Left ventricle myocardium inferior (tissue), 1 donor: Measurements from ENCODE around the gene CACNB1. TPM values are rescaled to one million over a fixed set of nuclear protein-coding genes. Genes with fewer than 3 reads are reported as not detected.
A peak's percentile ranks its signal among the peaks of the same experiment; 100 is the strongest.

Experiments used
- DNase-seq: peaks from one replicate; pipeline ENCODE4 v3.0.0-alpha.2; 2020
- H3K27ac ChIP-seq: fragments of 200-600 bp; replicated peaks from 2 replicates; pipeline ENCODE4 v1.8.0; 2021
- H3K27me3 ChIP-seq: fragments of 200-600 bp; 2 replicates; pipeline ENCODE4 v1.8.0; 2021; ENCODE audit warnings: low read depth
- H3K36me3 ChIP-seq: fragments of 200-600 bp; 2 replicates; pipeline ENCODE4 v1.8.0; 2021
- H3K4me1 ChIP-seq: fragments of 200-600 bp; 2 replicates; pipeline ENCODE4 v1.8.0; 2021
- H3K4me3 ChIP-seq: fragments of 200-600 bp; 2 replicates; pipeline ENCODE4 v1.8.0; 2021; ENCODE audit warnings: mild to moderate bottlenecking, moderate library complexity
- H3K9me3 ChIP-seq: fragments of 200-600 bp; replicated peaks from 2 replicates; pipeline ENCODE4 v1.8.0; 2021
- CTCF ChIP-seq: fragments of 200-600 bp; IDR thresholded peaks from 2 replicates; pipeline ENCODE4 v1.8.0; 2021; ENCODE audit warnings: antibody characterized with exemption, mild to moderate bottlenecking, borderline replicate concordance
- intact Hi-C: fragments of 100-400 bp; cut with micrococcal nuclease; formaldehyde crosslinking; loops from one replicate; pipeline ENCODE4 v1.11.0; 2022
- total RNA-seq: library from RNA; stranded (reverse); fragmentation: NEBNext Ultra II Directional; extraction: Animal tissue kit (Norgen Biotek cat#: 25700); gene quantifications from one replicate; pipeline ENCODE4 v1.2.1, GENCODE V29; 2021
- donor health status: DM: no; HTN: yes; CAD: no; lungs with severe emphysema.

The CACNB1 gene
- total RNA-seq, 1 donor from 2014 or later = 3.7 TPM

DNA sequence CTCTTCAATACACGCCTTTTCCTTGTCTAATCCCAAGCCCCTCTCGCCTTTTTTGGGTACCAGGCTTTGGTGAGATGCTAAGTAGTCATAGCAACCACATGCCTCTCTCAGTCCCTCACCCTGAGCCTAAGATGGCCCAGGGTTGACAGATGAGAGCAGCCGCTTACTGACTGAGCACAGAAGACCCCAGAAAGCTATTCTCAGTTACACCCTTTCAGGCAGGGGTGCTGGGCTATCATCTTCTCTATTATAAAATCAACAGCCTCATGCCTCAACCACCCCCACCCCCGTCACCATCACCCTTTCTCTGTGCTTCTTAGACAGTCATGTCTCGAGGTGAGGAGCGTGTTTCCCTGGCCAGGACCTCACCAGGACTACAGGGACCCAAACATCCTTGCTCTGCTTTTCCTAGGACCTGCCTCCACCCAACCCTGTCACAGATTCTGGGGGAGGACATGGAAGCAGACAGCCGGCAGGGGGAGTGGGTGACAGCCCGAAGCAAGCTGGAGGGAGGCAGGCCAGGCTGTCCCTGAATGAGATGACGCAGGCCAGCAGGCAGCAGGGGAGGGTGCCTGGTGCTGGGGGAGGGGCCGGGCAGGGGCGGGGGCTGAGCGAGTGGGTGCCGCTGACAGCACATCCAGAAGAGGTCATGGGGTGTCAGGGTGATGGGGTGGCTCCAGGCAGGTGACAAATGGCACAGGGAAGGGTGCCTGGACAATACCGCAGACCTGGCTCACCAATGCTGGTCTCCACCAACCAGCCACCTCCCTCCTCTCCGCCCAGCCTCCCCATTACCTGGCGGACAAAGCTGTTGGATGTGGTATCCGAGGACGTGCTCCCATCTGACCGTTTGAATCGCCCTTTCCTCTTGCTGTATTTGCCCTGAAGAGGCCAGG is 3.1 kb downstream of the CACNB1 start:
- H3K27me3 ChIP-seq = no peaks in the 10 kb centered on the region
- peak; percentile 55 for TF ChIP-seq CTCF
- peak; percentile 68 for DNase-seq
- no peak overlapping the region for H3K4me3 ChIP-seq
- peaks cover 6% of the 10 kb centered on the region for H3K36me3 ChIP-seq
- intact Hi-C loops = no loop called here
- H3K27ac ChIP-seq = peak overlapping the region; percentile 11
- no peaks in the 10 kb centered on the region for H3K9me3 ChIP-seq
- H3K4me1 ChIP-seq = peaks cover 39% of the 10 kb centered on the region

DNA sequence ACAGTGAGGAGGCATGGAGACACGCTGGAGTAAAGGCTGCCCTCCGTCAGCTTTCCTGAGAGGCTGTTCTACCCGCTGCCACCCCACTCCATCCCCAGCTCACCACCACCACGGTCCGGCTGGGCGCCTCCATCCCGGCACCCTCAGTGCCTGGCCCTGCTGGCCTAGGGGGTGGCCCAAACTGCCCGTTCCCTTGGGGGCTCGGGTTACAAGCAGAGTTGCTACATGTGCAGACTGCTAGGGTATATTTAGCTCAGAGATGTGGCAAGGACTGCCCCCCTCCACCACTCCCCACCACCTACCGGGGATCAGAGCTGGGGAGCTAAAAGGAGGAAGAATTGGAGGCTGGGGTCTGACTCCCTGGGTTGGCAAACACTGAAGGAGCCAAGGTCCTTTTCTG is 4.1 kb downstream of the CACNB1 start:
- no peak for DNase-seq

DNA sequence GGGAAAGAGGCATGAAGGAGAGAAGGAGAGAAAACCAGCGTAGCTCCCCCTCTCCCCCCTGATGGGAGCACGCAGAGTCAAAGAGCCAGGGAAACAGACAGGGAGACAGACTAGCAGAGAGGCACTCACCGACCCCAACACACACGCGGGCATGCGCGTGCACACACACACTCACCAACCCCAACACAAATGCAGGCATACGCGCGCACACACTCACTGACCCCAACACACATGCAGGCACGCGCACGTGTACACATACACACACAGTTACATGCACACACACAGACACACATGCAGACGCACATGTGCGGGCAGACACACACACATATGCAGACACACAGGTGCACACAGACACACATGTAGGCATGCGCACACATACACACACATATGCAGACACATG is 4.6 kb downstream of the CACNB1 start:
- Histone ChIP-seq H3K4me1 (peaks cover 30% of the 10 kb centered on the region), H3K27me3 (no peaks in the 10 kb centered on the region), H3K4me3 (no peak overlapping the region), H3K36me3 (peaks cover 10% of the 10 kb centered on the region), H3K27ac (no peak overlapping the region), H3K9me3 (no peaks in the 10 kb centered on the region)
- TF ChIP-seq CTCF = no peak
- no peak for DNase-seq
- intact Hi-C loops = no loop called here

More for the DNA sequence above, 4.1 kb downstream of the CACNB1 start:
- Histone ChIP-seq H3K4me3 (no peak overlapping the region), H3K4me1 (peaks cover 35% of the 10 kb centered on the region), H3K9me3 (no peaks in the 10 kb centered on the region), H3K27me3 (no peaks in the 10 kb centered on the region), H3K27ac (no peak overlapping the region), H3K36me3 (peaks cover 6% of the 10 kb centered on the region)
- intact Hi-C loops = no loop called here
- TF ChIP-seq CTCF = no peak

DNA sequence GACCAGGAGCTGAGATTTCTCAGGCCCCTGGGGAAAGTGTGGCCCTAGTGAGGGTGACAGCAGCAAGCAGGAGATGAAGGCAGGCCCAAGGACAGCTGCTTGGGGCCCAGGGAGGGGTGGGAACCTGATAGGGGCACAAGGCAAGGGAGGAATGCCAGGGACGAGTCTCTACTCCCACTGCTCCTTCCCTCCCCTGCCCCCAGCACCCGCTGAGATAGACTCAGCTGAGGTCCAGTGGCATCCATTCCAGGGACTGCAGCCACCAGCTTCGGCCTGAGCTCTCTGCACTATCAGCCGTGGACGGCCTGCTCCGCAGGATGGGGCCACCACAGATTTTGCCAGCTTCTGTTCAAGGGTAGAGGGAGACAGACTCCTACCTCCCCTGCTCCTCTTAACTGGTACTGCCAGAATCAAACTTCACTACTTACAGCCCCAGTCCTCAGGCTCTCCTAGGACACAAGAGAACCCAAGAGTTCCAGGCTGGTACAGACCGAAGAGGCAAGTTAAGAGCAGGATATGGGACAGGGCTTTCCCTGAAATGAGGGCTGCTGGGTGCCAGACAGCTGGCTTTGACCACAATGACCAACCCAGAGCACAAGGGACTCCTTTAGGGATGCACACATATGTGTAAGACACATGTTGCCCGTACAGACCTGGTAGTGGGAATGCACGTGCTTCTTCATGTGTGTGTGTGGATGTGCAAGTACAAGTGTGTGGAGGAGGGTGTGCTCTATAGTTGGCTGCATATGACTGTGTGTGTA is 5.5 kb downstream of the CACNB1 start:
- no peak for TF ChIP-seq CTCF
- Histone ChIP-seq H3K4me3 (no peak overlapping the region), H3K27ac (no peak overlapping the region), H3K9me3 (no peaks in the 10 kb centered on the region), H3K4me1 (peaks cover 20% of the 10 kb centered on the region), H3K27me3 (no peaks in the 10 kb centered on the region), H3K36me3 (peaks cover 18% of the 10 kb centered on the region)
- intact Hi-C loops = no loop called here
- no peak for DNase-seq

DNA sequence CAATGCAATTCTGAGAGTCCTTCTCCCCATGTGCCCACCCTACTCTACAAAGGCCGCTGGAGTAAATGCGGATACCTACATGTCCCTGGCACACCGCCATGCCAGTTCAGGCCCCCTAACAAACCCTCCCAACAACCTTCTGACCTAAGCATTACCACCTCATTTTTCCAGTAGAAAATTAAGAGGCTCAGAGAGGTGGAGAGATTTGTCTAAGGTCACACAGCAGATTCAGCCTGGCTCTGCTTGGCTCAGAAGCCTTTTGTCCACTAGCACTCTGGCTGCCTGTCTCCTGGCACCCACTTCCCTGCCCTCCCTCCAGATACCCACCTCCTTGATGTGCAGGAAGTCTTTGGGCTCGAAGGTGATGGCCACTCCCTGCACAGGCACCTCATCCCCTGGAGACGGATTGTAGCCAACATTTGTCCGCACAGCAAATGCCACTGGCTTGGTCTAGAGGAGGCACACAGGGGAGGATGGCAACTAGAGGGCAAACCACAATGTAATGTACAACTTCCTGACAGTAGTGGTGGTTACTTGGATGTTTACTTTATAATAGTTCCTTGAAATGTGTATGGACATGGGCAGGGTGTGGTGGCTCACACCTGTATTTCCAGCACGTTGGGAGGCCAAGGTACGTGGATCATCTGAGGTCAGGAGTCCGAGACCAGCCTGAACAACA is 10.2 kb downstream of the CACNB1 start:
- Histone ChIP-seq H3K4me3 (no peak overlapping the region), H3K27ac (no peak overlapping the region), H3K9me3 (no peaks in the 10 kb centered on the region), H3K4me1 (no peaks in the 10 kb centered on the region), H3K36me3 (peaks cover 46% of the 10 kb centered on the region), H3K27me3 (no peaks in the 10 kb centered on the region)
- no peak for DNase-seq
- no peak for TF ChIP-seq CTCF
- intact Hi-C loops = no loop called here
